HepG2 (cell line): ENCODE measurements around the gene FUCA1. TPM values are rescaled to one million over a fixed set of nuclear protein-coding genes. Genes with fewer than 3 reads are reported as not detected.

Experiments used
- ARID2 ChIP-seq: sonication (generic); formaldehyde crosslinking; IDR thresholded peaks from 2 replicates; pipeline ENCODE4 v1.8.1; 2022; ENCODE audit warnings: mild to moderate bottlenecking, missing genetic modification reagents, borderline replicate concordance
- ARNT2 ChIP-seq: sonication (generic); formaldehyde crosslinking; IDR thresholded peaks from 2 replicates; pipeline ENCODE4 v1.8.0; 2022; ENCODE audit warnings: mild to moderate bottlenecking, low read depth, missing genetic modification reagents, moderate library complexity
- ATM ChIP-seq: fragments of 450-650 bp; IDR thresholded peaks from 2 replicates; pipeline ENCODE4 v1.7.1; 2017; ENCODE audit warnings: mild to moderate bottlenecking, borderline replicate concordance
- CEBPB ChIP-seq: IDR thresholded peaks from 2 replicates; pipeline ENCODE4 v1.6.1; 2011; ENCODE audit warnings: low read depth, low read length, improper control_type of control experiment, borderline replicate concordance
- FOXK1 ChIP-seq: sonication (generic); formaldehyde crosslinking; IDR thresholded peaks from 2 replicates; pipeline ENCODE4 v1.4.0; 2020; ENCODE audit warnings: low read depth, missing genetic modification reagents, borderline replicate concordance
- GATAD1 ChIP-seq: IDR thresholded peaks from 2 replicates; pipeline ENCODE4 v1.6.1; 2016; ENCODE audit warnings: missing genetic modification reagents, missing compliant biosample characterization
- GLI4 ChIP-seq: sonication (generic); formaldehyde crosslinking; IDR thresholded peaks from 2 replicates; pipeline ENCODE4 v1.5.1; 2020; ENCODE audit warnings: missing genetic modification reagents, mild to moderate bottlenecking, moderate library complexity, borderline replicate concordance
- HES4 ChIP-seq: sonication (generic); formaldehyde crosslinking; IDR thresholded peaks from 2 replicates; pipeline ENCODE4 v1.9.0; 2021; ENCODE audit warnings: mild to moderate bottlenecking, missing genetic modification reagents, borderline replicate concordance
- KLF6 ChIP-seq: IDR thresholded peaks from 2 replicates; pipeline ENCODE4 v1.8.0; 2016; ENCODE audit warnings: missing biosample characterization, missing genetic modification reagents
- LCORL ChIP-seq, 2 experiments: fragments of 450-650 bp in 1 of 2; sonication (generic) in 1 of 2; formaldehyde crosslinking in 1 of 2; IDR thresholded peaks; 2 replicates each; pipeline versions ENCODE4 v1.5.0 to v1.6.1; 2017 to 2020; ENCODE audit warnings: antibody characterized with exemption in 1 of 2, missing genetic modification reagents in 1 of 2
- SETDB1 ChIP-seq: sonication (generic); formaldehyde crosslinking; IDR thresholded peaks from 2 replicates; pipeline ENCODE4 v1.5.1; 2020; ENCODE audit warnings: missing genetic modification reagents, mild to moderate bottlenecking, borderline replicate concordance
- SIX1 ChIP-seq: sonication (generic); formaldehyde crosslinking; IDR thresholded peaks from 2 replicates; pipeline ENCODE4 v1.4.0; 2020; ENCODE audit warnings: missing genetic modification reagents, borderline replicate concordance
- ZNF143 ChIP-seq: sonication (generic); formaldehyde crosslinking; IDR thresholded peaks from 2 replicates; pipeline ENCODE4 v1.4.0; 2020; ENCODE audit warnings: missing genetic modification reagents
- ZNF207 ChIP-seq: fragments of 450-650 bp; IDR thresholded peaks from 2 replicates; pipeline ENCODE4 v1.6.1; 2016; ENCODE audit warnings: antibody characterized with exemption, borderline replicate concordance
- ZNF274 ChIP-seq: sonication (generic); formaldehyde crosslinking; IDR thresholded peaks from 2 replicates; pipeline ENCODE4 v1.5.1; 2020; ENCODE audit warnings: mild to moderate bottlenecking, missing genetic modification reagents
- ZNF761 ChIP-seq: sonication (generic); formaldehyde crosslinking; conservative IDR thresholded peaks from 2 replicates; pipeline ENCODE4 v1.4.0; 2020; ENCODE audit warnings: mild to moderate bottlenecking, missing genetic modification reagents
- ZZZ3 ChIP-seq: sonication (generic); formaldehyde crosslinking; IDR thresholded peaks from 2 replicates; pipeline ENCODE4 v1.4.0; 2020; ENCODE audit warnings: missing genetic modification reagents, mild to moderate bottlenecking, borderline replicate concordance
- polyA plus RNA-seq, 8 experiments: library from polyadenylated mRNA; depleted of rRNA in 3 of 8; stranded (reverse) in 7 of 8; unstranded in 1 of 8; fragments of >200 nt; fragmentation: Illumina TruSeq in 4 of 8; extraction: Trizol in 4 of 8; gene quantifications; 2 replicates each; pipeline versions ENCODE4 v1.2.1 to v1.2.3, GENCODE V29; 2011 to 2016; ENCODE audit warnings: low read depth in 4 of 8, missing spikeins in 1 of 8, mixed read lengths in 1 of 8; ENCODE audit not compliant: insufficient read depth in 1 of 8
- total RNA-seq, 5 experiments: library from RNA; depleted of rRNA; stranded (reverse); fragments of >200 nt; fragmentation: Illumina TruSeq; extraction: Trizol; gene quantifications; 2 replicates each; pipeline ENCODE4 v1.2.3, GENCODE V29; 2016; ENCODE audit warnings: low read depth in 1 of 5
- TF ChIP-seq, protein P1 (sequence below): sonication (generic); formaldehyde crosslinking; IDR thresholded peaks from 2 replicates; pipeline ENCODE4 v1.5.1; 2020; ENCODE audit warnings: missing genetic modification reagents, mild to moderate bottlenecking, borderline replicate concordance
- TF ChIP-seq, protein P2 (sequence below): sonication (generic); formaldehyde crosslinking; IDR thresholded peaks from 2 replicates; pipeline ENCODE4 v1.5.1; 2020; ENCODE audit warnings: missing genetic modification reagents, mild to moderate bottlenecking, borderline replicate concordance
- TF ChIP-seq, protein P3 (sequence below): sonication (generic); formaldehyde crosslinking; IDR thresholded peaks from 2 replicates; pipeline ENCODE4 v1.4.0; 2020; ENCODE audit warnings: missing genetic modification reagents; ENCODE audit errors: not compliant biosample characterization
- TF ChIP-seq, protein P4 (sequence below): sonication (generic); formaldehyde crosslinking; IDR thresholded peaks from 2 replicates; pipeline ENCODE4 v1.4.0; 2020; ENCODE audit warnings: missing genetic modification reagents

The FUCA1 gene
- total and polyA plus RNA-seq, 2 of the 13 experiments (the other 11 are each of a cell fraction or from before 2014, with no cell fraction given): 32.7 to 33.6 TPM

DNA sequence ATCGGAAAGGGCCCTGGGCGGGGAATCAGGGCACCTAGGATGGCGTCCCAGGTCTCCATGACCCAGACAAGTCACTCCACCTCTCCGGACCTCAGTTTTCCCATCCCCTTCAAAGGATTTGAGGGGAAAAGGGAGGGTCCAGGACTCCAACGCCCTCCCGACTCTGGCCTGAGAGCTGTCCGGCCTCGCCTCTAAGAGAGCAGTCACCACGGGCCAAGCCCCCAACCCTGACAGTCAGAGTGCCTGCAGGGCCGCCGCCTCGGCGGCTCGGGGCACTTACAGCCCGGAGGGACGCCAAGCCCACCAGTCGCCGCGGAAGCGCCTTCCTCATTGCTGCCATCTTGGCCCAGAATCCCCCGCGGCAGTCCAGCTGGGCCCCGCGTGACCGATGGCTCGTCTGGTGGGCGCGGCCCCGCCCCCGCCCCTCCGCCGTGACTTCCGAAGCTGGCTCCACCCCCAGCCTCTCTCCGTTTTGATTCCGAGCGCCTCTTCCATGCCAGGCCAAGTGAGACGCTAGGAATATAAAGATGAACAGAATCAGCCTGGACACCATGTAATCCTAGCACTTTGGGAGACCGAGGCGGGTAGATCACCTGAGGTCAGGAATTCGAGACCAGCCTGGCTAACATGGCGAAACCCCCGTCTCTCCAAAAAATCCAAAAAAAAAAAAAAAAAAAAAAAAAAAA, 42.9 kb downstream of the FUCA1 start, which contains the start of gene HMGCL (continued):
- TF ChIP-seq, protein P1, sequence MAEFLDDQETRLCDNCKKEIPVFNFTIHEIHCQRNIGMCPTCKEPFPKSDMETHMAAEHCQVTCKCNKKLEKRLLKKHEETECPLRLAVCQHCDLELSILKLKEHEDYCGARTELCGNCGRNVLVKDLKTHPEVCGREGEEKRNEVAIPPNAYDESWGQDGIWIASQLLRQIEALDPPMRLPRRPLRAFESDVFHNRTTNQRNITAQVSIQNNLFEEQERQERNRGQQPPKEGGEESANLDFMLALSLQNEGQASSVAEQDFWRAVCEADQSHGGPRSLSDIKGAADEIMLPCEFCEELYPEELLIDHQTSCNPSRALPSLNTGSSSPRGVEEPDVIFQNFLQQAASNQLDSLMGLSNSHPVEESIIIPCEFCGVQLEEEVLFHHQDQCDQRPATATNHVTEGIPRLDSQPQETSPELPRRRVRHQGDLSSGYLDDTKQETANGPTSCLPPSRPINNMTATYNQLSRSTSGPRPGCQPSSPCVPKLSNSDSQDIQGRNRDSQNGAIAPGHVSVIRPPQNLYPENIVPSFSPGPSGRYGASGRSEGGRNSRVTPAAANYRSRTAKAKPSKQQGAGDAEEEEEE: no peak
- TF ChIP-seq ZNF143: peak; percentile 95
- no peak for TF ChIP-seq SETDB1 (CRISPR knock-in tag)
- peak; percentile 75; the same call in 1 of the 2 replicates for TF ChIP-seq ZNF761
- TF ChIP-seq SIX1: no peak
- peak; percentile 96 for TF ChIP-seq GATAD1
- TF ChIP-seq ATM: no peak
- TF ChIP-seq ZNF207: no peak
- TF ChIP-seq FOXK1: peak; percentile 51; the same call in 1 of the 2 replicates
- no peak for TF ChIP-seq CEBPB
- TF ChIP-seq, protein P2, sequence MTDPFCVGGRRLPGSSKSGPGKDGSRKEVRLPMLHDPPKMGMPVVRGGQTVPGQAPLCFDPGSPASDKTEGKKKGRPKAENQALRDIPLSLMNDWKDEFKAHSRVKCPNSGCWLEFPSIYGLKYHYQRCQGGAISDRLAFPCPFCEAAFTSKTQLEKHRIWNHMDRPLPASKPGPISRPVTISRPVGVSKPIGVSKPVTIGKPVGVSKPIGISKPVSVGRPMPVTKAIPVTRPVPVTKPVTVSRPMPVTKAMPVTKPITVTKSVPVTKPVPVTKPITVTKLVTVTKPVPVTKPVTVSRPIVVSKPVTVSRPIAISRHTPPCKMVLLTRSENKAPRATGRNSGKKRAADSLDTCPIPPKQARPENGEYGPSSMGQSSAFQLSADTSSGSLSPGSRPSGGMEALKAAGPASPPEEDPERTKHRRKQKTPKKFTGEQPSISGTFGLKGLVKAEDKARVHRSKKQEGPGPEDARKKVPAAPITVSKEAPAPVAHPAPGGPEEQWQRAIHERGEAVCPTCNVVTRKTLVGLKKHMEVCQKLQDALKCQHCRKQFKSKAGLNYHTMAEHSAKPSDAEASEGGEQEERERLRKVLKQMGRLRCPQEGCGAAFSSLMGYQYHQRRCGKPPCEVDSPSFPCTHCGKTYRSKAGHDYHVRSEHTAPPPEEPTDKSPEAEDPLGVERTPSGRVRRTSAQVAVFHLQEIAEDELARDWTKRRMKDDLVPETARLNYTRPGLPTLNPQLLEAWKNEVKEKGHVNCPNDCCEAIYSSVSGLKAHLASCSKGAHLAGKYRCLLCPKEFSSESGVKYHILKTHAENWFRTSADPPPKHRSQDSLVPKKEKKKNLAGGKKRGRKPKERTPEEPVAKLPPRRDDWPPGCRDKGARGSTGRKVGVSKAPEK (CRISPR knock-in tag): no peak
- 0 out of 2 replicates have a peak, but pooled peaks have one; percentile 28 for TF ChIP-seq HES4 (CRISPR knock-in tag)
- TF ChIP-seq, protein P3, sequence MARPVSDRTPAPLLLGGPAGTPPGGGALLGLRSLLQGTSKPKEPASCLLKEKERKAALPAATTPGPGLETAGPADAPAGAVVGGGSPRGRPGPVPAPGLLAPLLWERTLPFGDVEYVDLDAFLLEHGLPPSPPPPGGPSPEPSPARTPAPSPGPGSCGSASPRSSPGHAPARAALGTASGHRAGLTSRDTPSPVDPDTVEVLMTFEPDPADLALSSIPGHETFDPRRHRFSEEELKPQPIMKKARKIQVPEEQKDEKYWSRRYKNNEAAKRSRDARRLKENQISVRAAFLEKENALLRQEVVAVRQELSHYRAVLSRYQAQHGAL (CRISPR knock-in tag): peak; percentile 30
- peak; percentile 35; the same call in 1 of the 2 replicates for TF ChIP-seq ZNF274 (CRISPR knock-in tag)
- TF ChIP-seq ARID2 (CRISPR knock-in tag): no peak
- no peak for TF ChIP-seq ARNT2 (CRISPR knock-in tag)
- TF ChIP-seq GLI4: 0 out of 2 replicates have a peak, but pooled peaks have one; percentile 22
- no peak for TF ChIP-seq LCORL (IDR thresholded peaks at IDR 0.05)
- TF ChIP-seq LCORL (CRISPR knock-in tag; IDR thresholded peaks at IDR 0.05): peak; percentile 69
- peak; percentile 69; the same call in 1 of the 2 replicates for TF ChIP-seq ZZZ3
- TF ChIP-seq KLF6 (CRISPR knock-in tag): peak; percentile 86; the same call in 1 of the 2 replicates
- TF ChIP-seq, protein P4, sequence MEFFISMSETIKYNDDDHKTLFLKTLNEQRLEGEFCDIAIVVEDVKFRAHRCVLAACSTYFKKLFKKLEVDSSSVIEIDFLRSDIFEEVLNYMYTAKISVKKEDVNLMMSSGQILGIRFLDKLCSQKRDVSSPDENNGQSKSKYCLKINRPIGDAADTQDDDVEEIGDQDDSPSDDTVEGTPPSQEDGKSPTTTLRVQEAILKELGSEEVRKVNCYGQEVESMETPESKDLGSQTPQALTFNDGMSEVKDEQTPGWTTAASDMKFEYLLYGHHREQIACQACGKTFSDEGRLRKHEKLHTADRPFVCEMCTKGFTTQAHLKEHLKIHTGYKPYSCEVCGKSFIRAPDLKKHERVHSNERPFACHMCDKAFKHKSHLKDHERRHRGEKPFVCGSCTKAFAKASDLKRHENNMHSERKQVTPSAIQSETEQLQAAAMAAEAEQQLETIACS (CRISPR knock-in tag): no peak; the same call in 1 of the 2 replicates
